GM12878 (cell line): ENCODE measurements around the gene LMO2. TPM values are rescaled to one million over a fixed set of nuclear protein-coding genes. Genes with fewer than 3 reads are reported as not detected.

ENCODE experiments used
- ATAC-seq: fragments of 200-7000 bp; cut with Tn5 transposase; 3 replicates; pipeline ENCODE4 v1.9.1; 2020; ENCODE audit warnings: mild to moderate bottlenecking, moderate library complexity
- BruUV-seq: library from RNA; stranded (reverse); fragments of 400-500 nt; replicated peaks from 2 replicates; lab custom pipeline; 2021; lab: Mats Ljungman, UMichigan
- CTCF ChIA-PET: fragments of 300-600 bp; sonication (Branson Sonifier 250); formaldehyde crosslinking; extraction: SDS; loops from one replicate; lab custom pipeline; 2021; ENCODE audit warnings: inconsistent platforms; lab: Yijun Ruan, JAX
- POLR2A ChIA-PET: fragments of 350-600 bp; formaldehyde crosslinking; extraction: SDS; loops from one replicate; lab custom pipeline; 2021; ENCODE audit warnings: inconsistent platforms; lab: Charles Lee
- RAD21 ChIA-PET: fragments of 300-600 bp; sonication (Branson Sonifier 250); formaldehyde crosslinking; loops from one replicate; lab custom pipeline; 2023; ENCODE audit warnings: antibody characterized with exemption; ENCODE audit not compliant: unreplicated experiment; lab: Charles Lee
- SMC1A ChIA-PET: fragments of 300-600 bp; sonication (Branson Sonifier 250); formaldehyde crosslinking; loops from one replicate; lab custom pipeline; 2023; ENCODE audit not compliant: unreplicated experiment, uncharacterized antibody; lab: Charles Lee
- DNase-seq: peaks from one replicate; pipeline ENCODE4 v3.0.0-alpha.2; 2011; ENCODE audit warnings: low read depth, low spot score
- FAIRE-seq: peaks from 3 replicates; lab custom pipeline; 2011; peaks lifted over from hg19 to GRCh38; lab: Jason Lieb, UNC
- H2AFZ ChIP-seq: 2 replicates; pipeline ENCODE4 v1.6.0; 2011; ENCODE audit warnings: low read depth, low read length, control low read depth; ENCODE audit not compliant: control insufficient read depth
- H3K27ac ChIP-seq: 2 replicates; pipeline ENCODE4 v1.5.1; 2011; ENCODE audit warnings: control low read depth; ENCODE audit not compliant: control insufficient read depth, insufficient read depth
- H3K27me3 ChIP-seq, 2 experiments: replicated peaks in 1 of 2; 2 replicates each; pipeline versions ENCODE4 v1.6.0 to v1.6.1; 2011; ENCODE audit warnings: low read length in 1 of 2; ENCODE audit not compliant: control insufficient read depth in 2 of 2, insufficient read depth in 2 of 2
- H3K36me3 ChIP-seq, 2 experiments: 2 replicates each; pipeline ENCODE4 v1.5.1; 2011; ENCODE audit warnings: low read length in 1 of 2; ENCODE audit not compliant: control insufficient read depth in 2 of 2, insufficient read depth in 2 of 2
- H3K4me1 ChIP-seq: 2 replicates; pipeline ENCODE4 v1.6.1; 2011; ENCODE audit warnings: mild to moderate bottlenecking, low read length, moderate library complexity, mixed read lengths; ENCODE audit not compliant: control insufficient read depth, insufficient read depth
- H3K4me2 ChIP-seq: 2 replicates; pipeline ENCODE4 v1.6.0; 2011; ENCODE audit warnings: control low read depth; ENCODE audit not compliant: control insufficient read depth, insufficient read depth
- H3K4me3 ChIP-seq: fragments of 200-600 bp; sonication (generic); 2 replicates; pipeline ENCODE4 v1.5.1; 2016
- H3K79me2 ChIP-seq: 2 replicates; pipeline ENCODE4 v1.6.0; 2011; ENCODE audit warnings: low read length; ENCODE audit not compliant: control insufficient read depth, insufficient read depth
- H3K9ac ChIP-seq: 2 replicates; pipeline ENCODE4 v1.8.0; 2011; ENCODE audit warnings: low read length, control low read depth, mixed read lengths; ENCODE audit not compliant: control insufficient read depth, insufficient read depth
- H3K9me3 ChIP-seq: replicated peaks from 3 replicates; pipeline ENCODE4 v1.5.1; 2011; ENCODE audit warnings: mild to moderate bottlenecking, low read length; ENCODE audit not compliant: control insufficient read depth, insufficient read depth
- H4K20me1 ChIP-seq: 2 replicates; pipeline ENCODE4 v1.6.0; 2011; ENCODE audit not compliant: control insufficient read depth, insufficient read depth
- BMI1 ChIP-seq: fragments of 450-650 bp; IDR thresholded peaks from 2 replicates; pipeline ENCODE4 v1.6.1; 2016; ENCODE audit warnings: mild to moderate bottlenecking, moderate library complexity, borderline replicate concordance
- EED ChIP-seq: sonication (generic); IDR thresholded peaks from 2 replicates; pipeline ENCODE4 v1.6.1; 2016; ENCODE audit warnings: antibody characterized with exemption, low read depth
- GATAD2B ChIP-seq: fragments of 450-650 bp; conservative IDR thresholded peaks from 2 replicates; pipeline ENCODE4 v1.6.1; 2017; ENCODE audit warnings: low read depth, mild to moderate bottlenecking, moderate library complexity
- HDAC2 ChIP-seq: fragments of 200-600 bp; sonication (generic); IDR thresholded peaks from 2 replicates; pipeline ENCODE4 v1.6.1; 2017
- NFYB ChIP-seq: IDR thresholded peaks from 2 replicates; pipeline ENCODE4 v1.6.1; 2011; ENCODE audit warnings: low read depth, mild to moderate bottlenecking, low read length, improper control_type of control experiment, moderate library complexity; ENCODE audit not compliant: insufficient read depth
- POLR2AphosphoS2 ChIP-seq: IDR thresholded peaks from 2 replicates; pipeline ENCODE4 v1.6.1; 2011; ENCODE audit warnings: low read depth, mild to moderate bottlenecking, low read length, improper control_type of control experiment, moderate library complexity
- SMAD1 ChIP-seq: fragments of 450-650 bp; IDR thresholded peaks from 2 replicates; pipeline ENCODE4 v1.6.1; 2018; ENCODE audit warnings: mild to moderate bottlenecking, low read depth; ENCODE audit not compliant: partially characterized antibody
- SMC3 ChIP-seq: IDR thresholded peaks from 2 replicates; pipeline ENCODE4 v1.6.1; 2011; ENCODE audit warnings: low read length, improper control_type of control experiment, borderline replicate concordance
- WGBS: methylation state at CpG from one replicate; pipeline ENCODE4 v1.1.6; 2016; ENCODE audit warnings: low lambda C conversion rate; ENCODE audit not compliant: insufficient replicate concordance, insufficient coverage; ENCODE audit errors: missing lambda C conversion rate; 5-methylcytosine and 5-hydroxymethylcytosine counted together
- in situ Hi-C: fragments of 300-500 bp; cut with MboI; formaldehyde crosslinking; loops from 9 replicates; pipeline ENCODE4 v1.14.3; 2018; ENCODE audit warnings: mixed read lengths
- intact Hi-C: fragments of 100-400 bp; cut with micrococcal nuclease; formaldehyde crosslinking; loops from one replicate; pipeline ENCODE4 v1.14.2; 2022; ENCODE audit not compliant: unreplicated experiment
- polyA plus RNA-seq, 11 experiments: library from polyadenylated mRNA; depleted of rRNA in 4 of 11; unstranded in 6 of 11; stranded (reverse) in 5 of 11; fragments of >200 nt; fragmentation: Nextera tagmentation in 4 of 11; fragmentation: Illumina TruSeq in 1 of 11; extraction: Ambion mirVana in 4 of 11; extraction: Trizol in 1 of 11; gene quantifications; 1 replicate in 1 of 11; 2 replicates in 10 of 11; pipeline versions ENCODE4 v1.2.1 to v1.2.3, GENCODE V29; 2011 to 2016; ENCODE audit warnings: inconsistent platforms in 2 of 11, missing spikeins in 2 of 11, low read depth in 1 of 11
- total RNA-seq, 4 experiments: library from RNA; depleted of rRNA in 3 of 4; stranded (reverse); fragments of >200 nt in 3 of 4; fragmentation: Illumina TruSeq in 1 of 4; extraction: Trizol in 1 of 4; gene quantifications; 2 replicates each; pipeline versions ENCODE4 v1.2.1 to v1.2.3, GENCODE V29; 2013 to 2021
- TF ChIP-seq, protein P1 (sequence below): fragments of 450-650 bp; formaldehyde crosslinking; IDR thresholded peaks from 2 replicates; pipeline ENCODE4 v1.4.0; 2020; ENCODE audit warnings: mild to moderate bottlenecking, moderate library complexity
- TF ChIP-seq, protein P2 (sequence below): IDR thresholded peaks from 2 replicates; pipeline ENCODE4 v1.6.1; 2011; ENCODE audit warnings: borderline replicate concordance, low read depth, mild to moderate bottlenecking, moderate library complexity, low read length; ENCODE audit not compliant: insufficient read depth, poor library complexity, severe bottlenecking

Gene LMO2
- total and polyA plus RNA-seq, 10 of the 15 experiments (the other 5 are each of a cell fraction or from before 2014, with no cell fraction given), result 0.29 to 1.9 (median 1.1) TPM; not detected in 1

DNA sequence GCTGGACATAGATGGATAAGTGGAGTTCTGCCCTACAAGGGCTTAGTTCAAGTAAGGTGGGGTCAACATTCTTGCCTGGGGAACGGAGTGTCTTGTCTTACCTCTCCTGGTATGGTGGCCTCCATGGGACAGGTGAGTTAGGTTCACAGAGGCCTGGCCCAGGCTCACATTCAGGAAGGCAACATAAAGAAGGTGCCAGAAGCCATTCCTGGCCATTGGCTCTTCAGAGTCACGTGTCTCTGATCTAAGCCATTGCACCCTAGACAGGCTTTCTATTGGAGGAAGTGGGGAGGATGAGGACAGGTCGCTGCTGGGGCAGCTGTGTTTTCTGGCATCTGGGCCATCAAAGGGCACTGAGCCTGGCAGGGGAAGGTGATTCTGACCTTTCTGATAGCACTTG, 14.8 kb downstream of the LMO2 start:
- RAD21 ChIA-PET, result interaction anchor here (1.3 kb wide), 1 partner anchor 94 kb away, joined by 4 read pairs; no protein-coding TSS in a partner anchor
- no peaks in the 10 kb centered on the region for H3K9me3 ChIP-seq
- POLR2A ChIA-PET, result no interaction called here
- no peaks in the 10 kb centered on the region for H3K79me2 ChIP-seq
- SMC1A ChIA-PET, result no interaction called here
- no peak for FAIRE-seq
- ATAC-seq, result no peak
- H3K36me3 ChIP-seq, result no peaks in the 10 kb centered on the region
- TF ChIP-seq NFYB (peak; percentile 54; the same call in 1 of the 2 replicates), SMC3 (no peak)
- H4K20me1 ChIP-seq, result no peaks in the 10 kb centered on the region
- no peak overlapping the region for H2AFZ ChIP-seq
- no peak overlapping the region for H3K9ac ChIP-seq
- H3K4me1 ChIP-seq, result no peaks in the 10 kb centered on the region
- WGBS, result 77% methylated on average over 3 of the region's 3 CpGs
- DNase-seq, result no peak
- intact Hi-C loops (no loop called here), in situ Hi-C loops (no loop called here)
- CTCF ChIA-PET, result interaction anchor here (1.0 to 1.3 kb wide), 2 partner anchors 15 to 94 kb away, joined by 3 read pairs; partner anchors contain the start of gene LMO2
- no peak overlapping the region for H3K27ac ChIP-seq
- no TSS peak for BruUV-seq
- no peaks in the 10 kb centered on the region for H3K27me3 ChIP-seq
- H3K4me2 ChIP-seq, result no peak overlapping the region
- H3K4me3 ChIP-seq, result no peak overlapping the region

DNA sequence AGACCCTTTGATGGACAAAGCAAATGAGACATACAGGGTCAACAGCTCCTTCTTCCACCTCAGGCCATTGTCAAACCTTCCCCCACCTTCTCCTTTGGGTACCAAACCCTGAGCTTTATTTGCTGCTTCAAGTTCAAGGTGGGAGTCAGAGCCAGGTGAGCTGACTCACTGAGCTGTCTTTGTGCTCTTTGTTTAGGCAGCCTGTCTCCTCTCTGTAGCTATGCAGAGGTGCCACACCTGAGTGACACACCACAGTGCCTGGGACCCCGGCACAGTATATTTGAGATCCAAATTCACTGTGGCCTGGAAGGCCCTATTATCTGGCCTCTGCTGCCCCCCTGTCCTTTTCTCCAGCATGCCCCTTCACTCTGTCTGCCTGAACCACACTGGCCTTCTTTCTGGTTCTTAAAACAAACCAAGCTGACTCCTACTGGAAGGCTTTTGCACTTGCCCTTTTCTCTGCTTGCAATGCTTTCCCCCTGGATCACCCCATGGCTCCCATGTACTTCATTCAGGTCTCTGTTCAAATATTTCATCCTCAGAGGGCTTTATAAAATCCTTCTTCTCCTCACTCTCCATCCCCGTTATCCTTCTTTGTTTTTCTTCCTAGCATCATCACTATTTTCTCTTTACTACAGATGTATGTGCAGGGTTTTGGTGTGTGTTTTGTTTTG, 16.1 kb downstream of the LMO2 start:
- ChIA-PET SMC1A (interaction anchor here (1.3 to 1.6 kb wide), 2 partner anchors 12 to 95 kb away, joined by 3 read pairs; no protein-coding TSS in a partner anchor), POLR2A (no interaction called here), RAD21 (no interaction called here), CTCF (interaction anchor here (1.0 kb wide), 1 partner anchor 12 kb away, joined by 6 read pairs; no protein-coding TSS in a partner anchor)
- Histone ChIP-seq H3K4me3 (no peak overlapping the region), H3K27me3 (no peaks in the 10 kb centered on the region), H3K79me2 (no peaks in the 10 kb centered on the region), H4K20me1 (no peaks in the 10 kb centered on the region), H2AFZ (no peak overlapping the region), H3K4me1 (peaks cover 3% of the 10 kb centered on the region; the same call in 1 of the 2 replicates), H3K4me2 (no peak overlapping the region), H3K9ac (no peak overlapping the region), H3K36me3 (no peaks in the 10 kb centered on the region), H3K9me3 (no peaks in the 10 kb centered on the region), H3K27ac (no peak overlapping the region)
- in situ Hi-C loops (no loop called here), intact Hi-C loops (no loop called here)
- 72% methylated on average over 2 of the region's 2 CpGs for WGBS
- BruUV-seq, result no TSS peak
- DNase-seq (no peak), FAIRE-seq (no peak), ATAC-seq (no peak)
- TF ChIP-seq, protein P1, sequence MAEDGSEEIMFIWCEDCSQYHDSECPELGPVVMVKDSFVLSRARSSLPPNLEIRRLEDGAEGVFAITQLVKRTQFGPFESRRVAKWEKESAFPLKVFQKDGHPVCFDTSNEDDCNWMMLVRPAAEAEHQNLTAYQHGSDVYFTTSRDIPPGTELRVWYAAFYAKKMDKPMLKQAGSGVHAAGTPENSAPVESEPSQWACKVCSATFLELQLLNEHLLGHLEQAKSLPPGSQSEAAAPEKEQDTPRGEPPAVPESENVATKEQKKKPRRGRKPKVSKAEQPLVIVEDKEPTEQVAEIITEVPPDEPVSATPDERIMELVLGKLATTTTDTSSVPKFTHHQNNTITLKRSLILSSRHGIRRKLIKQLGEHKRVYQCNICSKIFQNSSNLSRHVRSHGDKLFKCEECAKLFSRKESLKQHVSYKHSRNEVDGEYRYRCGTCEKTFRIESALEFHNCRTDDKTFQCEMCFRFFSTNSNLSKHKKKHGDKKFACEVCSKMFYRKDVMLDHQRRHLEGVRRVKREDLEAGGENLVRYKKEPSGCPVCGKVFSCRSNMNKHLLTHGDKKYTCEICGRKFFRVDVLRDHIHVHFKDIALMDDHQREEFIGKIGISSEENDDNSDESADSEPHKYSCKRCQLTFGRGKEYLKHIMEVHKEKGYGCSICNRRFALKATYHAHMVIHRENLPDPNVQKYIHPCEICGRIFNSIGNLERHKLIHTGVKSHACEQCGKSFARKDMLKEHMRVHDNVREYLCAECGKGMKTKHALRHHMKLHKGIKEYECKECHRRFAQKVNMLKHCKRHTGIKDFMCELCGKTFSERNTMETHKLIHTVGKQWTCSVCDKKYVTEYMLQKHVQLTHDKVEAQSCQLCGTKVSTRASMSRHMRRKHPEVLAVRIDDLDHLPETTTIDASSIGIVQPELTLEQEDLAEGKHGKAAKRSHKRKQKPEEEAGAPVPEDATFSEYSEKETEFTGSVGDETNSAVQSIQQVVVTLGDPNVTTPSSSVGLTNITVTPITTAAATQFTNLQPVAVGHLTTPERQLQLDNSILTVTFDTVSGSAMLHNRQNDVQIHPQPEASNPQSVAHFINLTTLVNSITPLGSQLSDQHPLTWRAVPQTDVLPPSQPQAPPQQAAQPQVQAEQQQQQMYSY (CRISPR knock-in tag), result no peak
- TF ChIP-seq BMI1 (no peak), GATAD2B (no peak), POLR2AphosphoS2 (no peak), HDAC2 (no peak), SMAD1 (no peak), EED (no peak)
- TF ChIP-seq, protein P2, sequence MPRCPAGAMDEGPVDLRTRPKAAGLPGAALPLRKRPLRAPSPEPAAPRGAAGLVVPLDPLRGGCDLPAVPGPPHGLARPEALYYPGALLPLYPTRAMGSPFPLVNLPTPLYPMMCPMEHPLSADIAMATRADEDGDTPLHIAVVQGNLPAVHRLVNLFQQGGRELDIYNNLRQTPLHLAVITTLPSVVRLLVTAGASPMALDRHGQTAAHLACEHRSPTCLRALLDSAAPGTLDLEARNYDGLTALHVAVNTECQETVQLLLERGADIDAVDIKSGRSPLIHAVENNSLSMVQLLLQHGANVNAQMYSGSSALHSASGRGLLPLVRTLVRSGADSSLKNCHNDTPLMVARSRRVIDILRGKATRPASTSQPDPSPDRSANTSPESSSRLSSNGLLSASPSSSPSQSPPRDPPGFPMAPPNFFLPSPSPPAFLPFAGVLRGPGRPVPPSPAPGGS, result no peak
